Coronary artery (tissue), 2 donors: ENCODE data around the gene ASCC3.

Experiments used
- DNase-seq: peaks from one replicate; pipeline ENCODE4 v3.0.0-alpha.2; 2017; ENCODE audit warnings: low spot score
- H3K27ac ChIP-seq, 2 donors: fragments of 200-600 bp; sonication (generic); one replicate each; pipeline ENCODE4 v1.5.1; 2016 to 2019
- H3K4me3 ChIP-seq: fragments of 200-600 bp; sonication (generic); 2 replicates; pipeline ENCODE4 v1.5.1; 2016; ENCODE audit warnings: mild to moderate bottlenecking, moderate library complexity
- TF ChIP-seq, protein P1 (sequence below): fragments of 200-600 bp; sonication (generic); IDR thresholded peaks from one replicate; pipeline ENCODE4 v1.5.1; 2019; ENCODE audit warnings: antibody characterized with exemption

The ASCC3 gene

GRCh38 chr6:100473182-100473581 is 407.9 kb downstream of the ASCC3 start:
- Histone ChIP-seq H3K4me3 (no peak overlapping the region), H3K27ac (no peak overlapping the region)
- DNase-seq: no peak
- TF ChIP-seq, protein P1, sequence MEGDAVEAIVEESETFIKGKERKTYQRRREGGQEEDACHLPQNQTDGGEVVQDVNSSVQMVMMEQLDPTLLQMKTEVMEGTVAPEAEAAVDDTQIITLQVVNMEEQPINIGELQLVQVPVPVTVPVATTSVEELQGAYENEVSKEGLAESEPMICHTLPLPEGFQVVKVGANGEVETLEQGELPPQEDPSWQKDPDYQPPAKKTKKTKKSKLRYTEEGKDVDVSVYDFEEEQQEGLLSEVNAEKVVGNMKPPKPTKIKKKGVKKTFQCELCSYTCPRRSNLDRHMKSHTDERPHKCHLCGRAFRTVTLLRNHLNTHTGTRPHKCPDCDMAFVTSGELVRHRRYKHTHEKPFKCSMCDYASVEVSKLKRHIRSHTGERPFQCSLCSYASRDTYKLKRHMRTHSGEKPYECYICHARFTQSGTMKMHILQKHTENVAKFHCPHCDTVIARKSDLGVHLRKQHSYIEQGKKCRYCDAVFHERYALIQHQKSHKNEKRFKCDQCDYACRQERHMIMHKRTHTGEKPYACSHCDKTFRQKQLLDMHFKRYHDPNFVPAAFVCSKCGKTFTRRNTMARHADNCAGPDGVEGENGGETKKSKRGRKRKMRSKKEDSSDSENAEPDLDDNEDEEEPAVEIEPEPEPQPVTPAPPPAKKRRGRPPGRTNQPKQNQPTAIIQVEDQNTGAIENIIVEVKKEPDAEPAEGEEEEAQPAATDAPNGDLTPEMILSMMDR: no peak

GRCh38 chr6:100472674-100473073 is 408.5 kb downstream of the ASCC3 start:
- H3K4me3 ChIP-seq: no peak overlapping the region
- no peak for DNase-seq
- H3K27ac ChIP-seq: no peak overlapping the region
- TF ChIP-seq, protein P1: no peak

DNA sequence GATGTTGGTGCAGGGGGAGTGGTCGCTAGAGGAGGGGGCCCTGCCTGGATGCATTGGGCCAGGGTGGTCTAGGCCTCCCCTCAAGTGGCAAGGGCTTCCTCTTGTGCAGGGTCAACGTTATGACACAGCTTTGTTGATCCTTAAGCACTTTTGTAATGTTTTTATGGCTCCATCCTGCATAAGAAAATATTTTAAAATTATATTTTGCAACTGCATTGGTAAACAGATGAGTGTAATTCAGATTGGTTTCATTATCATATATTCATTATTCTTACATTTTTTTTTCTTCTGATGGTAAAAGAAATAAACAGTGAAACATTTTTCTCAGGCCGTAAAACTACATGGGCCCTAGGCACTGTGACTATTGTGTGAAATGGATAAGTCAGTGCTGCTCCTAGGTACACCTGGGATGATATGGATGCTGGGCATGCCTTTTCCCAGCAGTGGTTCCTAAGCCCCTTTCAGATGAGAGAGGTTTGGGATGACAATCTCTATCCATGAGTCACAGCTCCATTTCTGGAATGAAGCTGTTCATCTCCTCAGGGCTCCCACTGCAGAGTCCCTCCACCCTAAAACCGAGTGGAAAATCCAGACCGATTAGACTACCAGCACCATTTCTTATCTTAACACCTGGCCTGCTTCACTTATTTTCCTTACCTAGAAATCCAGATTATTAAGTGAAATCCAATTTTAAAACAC is 410.6 kb downstream of the ASCC3 start:
- TF ChIP-seq, protein P1: no peak
- Histone ChIP-seq H3K27ac (no peak overlapping the region), H3K4me3 (no peak overlapping the region)
- DNase-seq: no peak

- no peak for DNase-seq
- no peak overlapping the region for H3K27ac ChIP-seq
- TF ChIP-seq, protein P1: no peak
- no peak overlapping the region for H3K4me3 ChIP-seq
These were observed 411.8 kb downstream of the ASCC3 start for GRCh38 chr6:100469101-100469859.

DNA sequence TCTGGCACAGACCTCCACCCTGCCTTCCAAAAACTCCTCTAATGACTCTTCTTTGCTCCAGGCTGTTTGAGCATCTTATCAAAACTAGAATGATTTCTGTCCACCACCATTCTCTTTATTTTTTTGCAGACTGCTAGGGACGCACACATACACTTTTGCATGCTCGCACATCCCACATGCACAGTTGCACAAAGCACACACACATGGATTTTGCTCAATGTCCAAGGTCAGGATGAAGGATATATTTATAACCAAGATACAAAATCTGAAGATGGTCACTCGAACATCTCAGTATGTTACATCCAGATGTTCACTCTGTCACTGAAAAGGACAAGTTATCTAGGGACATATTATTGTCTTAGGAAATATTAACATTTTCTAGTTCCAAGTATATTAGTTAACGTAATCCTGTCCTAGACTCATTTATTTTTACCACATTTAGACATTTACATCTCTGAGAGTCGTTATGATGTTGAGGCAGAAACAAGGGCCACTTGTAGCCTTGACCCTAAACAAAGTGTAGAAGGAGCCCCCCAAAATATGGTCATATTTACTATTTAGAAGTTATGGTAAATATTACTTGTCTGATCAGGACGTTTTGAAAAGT is 413.0 kb downstream of the ASCC3 start:
- DNase-seq: no peak
- TF ChIP-seq, protein P1: no peak
- no peak overlapping the region for H3K27ac ChIP-seq
- no peak overlapping the region for H3K4me3 ChIP-seq

GRCh38 chr6:100467129-100468015 is 413.8 kb downstream of the ASCC3 start:
- DNase-seq: no peak

More at GRCh38 chr6:100467129-100468015, 413.8 kb downstream of the ASCC3 start:
- H3K4me3 ChIP-seq: no peak overlapping the region
- TF ChIP-seq, protein P1: no peak
- no peak overlapping the region for H3K27ac ChIP-seq
